Stomach smooth muscle (tissue), 2 donors: Measurements from ENCODE around the gene C19orf12.
"Not testable (repeated sequence)": the region's sequence is repeated elsewhere in the genome, so short reads cannot be mapped to it uniquely, and the experiment has no call there.

Experiments
- H3K27ac ChIP-seq: one replicate; pipeline ENCODE4 v1.7.0; 2013; ENCODE audit warnings: mild to moderate bottlenecking, low read length, inconsistent platforms
- H3K27me3 ChIP-seq, 2 donors: one replicate each; pipeline ENCODE4 v1.7.0; 2013; ENCODE audit warnings: low read length in 2 of 2; ENCODE audit not compliant: insufficient read depth in 2 of 2, control insufficient read depth in 1 of 2
- H3K36me3 ChIP-seq, 2 donors: one replicate each; pipeline ENCODE4 v1.7.0; 2013; ENCODE audit warnings: low read length in 2 of 2; ENCODE audit not compliant: control insufficient read depth in 2 of 2, insufficient read depth in 2 of 2
- H3K4me1 ChIP-seq: one replicate; pipeline ENCODE4 v1.7.0; 2013; ENCODE audit warnings: low read length; ENCODE audit not compliant: control insufficient read depth, insufficient read depth
- H3K4me3 ChIP-seq, 2 donors: one replicate each; pipeline ENCODE4 v1.7.0; 2013; ENCODE audit warnings: low read length in 2 of 2
- H3K9ac ChIP-seq, 2 donors: one replicate each; pipeline ENCODE4 v1.7.0; 2013; ENCODE audit warnings: low read length in 2 of 2, mild to moderate bottlenecking in 1 of 2
- H3K9me3 ChIP-seq, 2 donors: one replicate each; pipeline ENCODE4 v1.7.0; 2013; ENCODE audit warnings: low read length in 2 of 2; ENCODE audit not compliant: control insufficient read depth in 2 of 2
- donor health status: healthy.
- donor health status: Pancreatic carcinoma.

The C19orf12 gene

DNA sequence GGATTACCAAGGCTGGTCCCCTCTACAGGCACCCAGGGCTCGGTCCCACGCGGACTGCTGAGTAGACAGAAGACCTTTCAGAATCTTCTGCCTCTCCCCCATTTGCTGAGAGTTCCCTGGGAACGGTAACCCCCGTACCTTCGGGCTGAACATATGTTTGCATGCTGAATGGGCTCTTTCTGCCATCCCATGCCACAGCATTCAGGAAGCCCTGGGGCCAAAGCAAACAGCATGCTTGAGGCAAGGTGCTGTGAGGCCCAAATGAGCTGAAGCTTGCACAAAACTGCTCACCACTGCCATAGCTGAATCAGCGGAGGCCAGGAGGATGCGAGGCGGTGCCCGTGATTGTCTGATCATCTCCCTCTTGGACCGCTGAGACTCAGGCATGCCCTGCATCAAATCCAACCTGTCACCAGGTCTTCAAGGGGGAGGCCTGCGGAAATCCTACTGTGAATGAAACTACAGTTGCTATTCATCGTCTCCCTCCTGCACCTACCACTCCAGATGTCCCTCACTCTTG, 16.3 kb upstream of the C19orf12 start:
- H3K9ac ChIP-seq = no peak overlapping the region
- H3K36me3 ChIP-seq = no peaks in the 10 kb centered on the region
- H3K4me3 ChIP-seq = no peak overlapping the region
- no peaks in the 10 kb centered on the region for H3K4me1 ChIP-seq
- no peaks in the 10 kb centered on the region for H3K9me3 ChIP-seq
- H3K27ac ChIP-seq = no peak overlapping the region
- H3K27me3 ChIP-seq = peaks cover 12 to 17% of the 10 kb centered on the region in 2 donors

DNA sequence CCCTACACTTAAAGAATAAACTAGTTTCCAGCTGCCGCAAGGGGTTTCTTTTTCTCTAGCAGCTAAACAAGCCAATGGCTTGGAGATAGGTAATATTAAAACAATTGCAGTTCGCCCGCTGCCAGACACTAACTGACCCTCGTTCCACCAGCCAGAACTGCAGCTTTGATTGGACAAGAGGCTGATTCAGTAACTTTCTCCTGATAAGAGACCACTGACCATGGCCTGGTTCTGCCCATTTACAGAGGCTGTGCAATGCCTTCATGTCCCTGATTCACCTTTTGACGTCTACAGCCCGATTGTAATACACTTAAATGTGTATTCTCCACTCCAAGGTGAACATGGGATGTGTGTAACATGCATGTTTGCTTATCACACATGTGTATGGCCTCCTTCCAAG, 12.8 kb upstream of the C19orf12 start:
- Histone ChIP-seq H3K36me3 (no peaks in the 10 kb centered on the region), H3K4me1 (peaks cover 11% of the 10 kb centered on the region), H3K4me3 (no peak overlapping the region), H3K9ac (no peak overlapping the region), H3K9me3 (no peaks in the 10 kb centered on the region), H3K27ac (no peak overlapping the region), H3K27me3 (peaks cover 25 to 32% of the 10 kb centered on the region in 2 donors)

DNA sequence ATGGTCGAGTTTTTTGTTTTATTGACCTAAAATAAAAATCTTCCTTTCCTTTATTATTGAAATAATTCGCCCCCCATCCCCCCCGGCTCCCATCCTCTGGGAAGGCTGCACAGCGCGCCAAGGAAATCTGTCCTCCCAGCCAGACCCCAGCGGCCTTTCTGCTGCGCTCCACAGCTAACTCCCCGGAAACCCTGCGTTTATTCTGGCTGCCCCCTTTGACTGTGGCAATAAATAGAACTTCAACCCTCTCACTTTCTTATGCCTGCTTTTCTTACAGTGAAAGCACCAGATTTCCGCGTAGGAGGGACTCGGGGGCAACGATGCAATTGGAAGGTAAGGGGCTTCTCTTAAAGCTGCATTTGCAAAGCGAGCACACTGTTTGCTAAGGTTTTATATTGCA, 9.7 kb upstream of the C19orf12 start:
- H3K4me1 ChIP-seq = peaks cover 11% of the 10 kb centered on the region
- H3K27ac ChIP-seq = no peak overlapping the region
- H3K4me3 ChIP-seq = no peak overlapping the region
- H3K9ac ChIP-seq = no peak overlapping the region
- no peaks in the 10 kb centered on the region for H3K36me3 ChIP-seq
- no peaks in the 10 kb centered on the region for H3K9me3 ChIP-seq
- peaks cover 28 to 32% of the 10 kb centered on the region in 2 donors for H3K27me3 ChIP-seq

DNA sequence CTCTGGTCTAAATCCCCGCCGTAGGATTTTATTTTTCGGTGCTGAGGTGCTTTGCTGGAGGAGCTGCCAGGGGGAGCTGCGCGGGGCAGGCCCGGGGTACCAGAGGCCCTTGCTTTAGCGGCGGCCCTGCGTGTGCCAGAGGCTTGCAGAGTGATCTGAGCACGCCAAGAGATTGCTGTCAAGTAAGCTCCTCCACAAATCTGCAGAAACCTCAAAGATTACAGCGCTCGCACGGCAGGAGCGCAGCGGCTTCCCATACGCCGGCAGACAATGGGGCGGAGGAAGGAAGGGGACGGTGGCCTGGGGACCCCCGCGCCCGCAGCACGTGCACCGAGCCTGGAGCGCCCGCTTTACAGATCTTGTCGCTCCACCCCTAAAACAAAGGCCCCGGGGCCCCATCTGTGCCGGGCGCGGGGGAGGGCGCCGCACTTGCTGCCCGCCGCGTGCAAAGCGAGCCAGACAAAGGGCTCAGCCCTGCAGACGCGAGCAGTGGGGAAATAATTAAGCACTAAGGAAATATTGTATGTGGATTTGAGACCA, 9.1 kb upstream of the C19orf12 start:
- H3K9ac ChIP-seq = no peak overlapping the region
- H3K36me3 ChIP-seq = no peaks in the 10 kb centered on the region
- no peak overlapping the region for H3K27ac ChIP-seq
- H3K9me3 ChIP-seq = no peaks in the 10 kb centered on the region
- H3K4me3 ChIP-seq = peak overlapping the region; percentile 46 to 55
- peaks cover 26 to 32% of the 10 kb centered on the region in 2 donors for H3K27me3 ChIP-seq
- peaks cover 11% of the 10 kb centered on the region for H3K4me1 ChIP-seq

DNA sequence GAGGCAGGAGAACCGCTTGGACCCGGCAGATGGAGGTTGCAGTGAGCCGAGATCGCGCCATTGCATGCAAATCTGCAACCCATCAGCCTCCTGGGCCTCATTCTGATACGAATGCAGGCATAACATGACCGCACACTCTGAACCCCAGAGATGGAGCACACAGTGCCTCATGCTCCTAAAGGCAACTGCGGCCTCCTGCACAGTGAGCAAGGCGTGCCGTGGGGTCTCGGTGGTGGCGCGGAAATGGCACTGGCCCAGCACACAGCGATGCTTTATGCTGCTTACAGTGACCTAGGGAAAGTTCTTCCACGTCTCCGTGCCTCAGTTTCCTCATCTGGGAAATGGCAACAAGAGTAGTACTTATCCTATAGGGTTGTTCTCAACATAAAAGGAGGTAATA, 2.0 kb upstream of the C19orf12 start:
- Histone ChIP-seq H3K4me1 (peaks cover 32% of the 10 kb centered on the region), H3K9me3 (no peaks in the 10 kb centered on the region), H3K4me3 (no peak overlapping the region), H3K27me3 (peaks cover 0 to 3% of the 10 kb centered on the region in 2 donors), H3K9ac (no peak overlapping the region), H3K27ac (no peak overlapping the region), H3K36me3 (no peaks in the 10 kb centered on the region)

DNA sequence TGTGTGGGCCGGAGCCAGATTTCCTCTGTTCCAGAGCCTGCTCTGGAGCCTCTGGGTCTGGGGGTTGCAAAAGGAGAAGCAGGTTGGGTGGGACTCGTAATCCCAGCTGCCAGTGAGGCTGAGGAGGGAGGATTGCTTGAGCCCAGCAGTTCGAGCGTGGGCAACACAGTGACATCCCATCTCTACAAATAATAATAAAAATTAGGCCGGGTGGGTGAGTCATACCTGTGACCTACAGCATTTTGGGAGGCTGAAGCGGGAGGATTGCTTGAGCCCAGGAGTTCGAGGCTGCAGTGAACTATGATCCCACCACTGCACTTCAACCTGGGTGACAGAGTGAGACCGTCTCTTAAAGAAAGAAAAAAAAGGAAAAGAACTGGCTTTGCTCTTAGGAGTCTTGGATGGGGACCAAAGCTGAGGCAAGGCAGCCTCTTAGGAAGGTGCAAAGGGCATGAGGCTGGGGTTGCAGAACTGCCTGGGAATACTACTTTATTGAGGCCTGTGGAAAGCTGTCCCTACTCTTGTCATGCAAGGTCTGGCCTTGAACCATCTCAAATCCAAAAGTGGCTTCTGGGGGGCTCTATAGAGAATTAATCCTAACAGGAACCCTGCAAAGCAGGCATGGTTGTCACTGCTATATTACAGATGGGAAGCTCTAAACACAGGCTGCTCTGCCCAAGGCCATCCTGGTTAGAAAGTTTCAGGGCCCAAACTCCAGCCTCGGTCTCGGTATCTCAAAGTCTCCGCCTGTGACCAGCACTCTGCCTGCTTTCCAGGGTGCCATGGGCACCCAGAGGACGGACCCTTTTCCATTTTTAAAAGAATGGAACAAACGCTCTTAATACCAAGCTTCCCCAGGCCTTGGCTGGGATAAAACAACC, 880 bp upstream of the C19orf12 start:
- Histone ChIP-seq H3K36me3 (no peaks in the 10 kb centered on the region), H3K27ac (peak overlapping the region; percentile 88), H3K9ac (peak overlapping the region; percentile 96 to 98), H3K9me3 (no peaks in the 10 kb centered on the region), H3K4me1 (peaks cover 32% of the 10 kb centered on the region), H3K27me3 (peaks cover 0 to 3% of the 10 kb centered on the region in 2 donors), H3K4me3 (peak overlapping the region; percentile 79 to 85)

DNA sequence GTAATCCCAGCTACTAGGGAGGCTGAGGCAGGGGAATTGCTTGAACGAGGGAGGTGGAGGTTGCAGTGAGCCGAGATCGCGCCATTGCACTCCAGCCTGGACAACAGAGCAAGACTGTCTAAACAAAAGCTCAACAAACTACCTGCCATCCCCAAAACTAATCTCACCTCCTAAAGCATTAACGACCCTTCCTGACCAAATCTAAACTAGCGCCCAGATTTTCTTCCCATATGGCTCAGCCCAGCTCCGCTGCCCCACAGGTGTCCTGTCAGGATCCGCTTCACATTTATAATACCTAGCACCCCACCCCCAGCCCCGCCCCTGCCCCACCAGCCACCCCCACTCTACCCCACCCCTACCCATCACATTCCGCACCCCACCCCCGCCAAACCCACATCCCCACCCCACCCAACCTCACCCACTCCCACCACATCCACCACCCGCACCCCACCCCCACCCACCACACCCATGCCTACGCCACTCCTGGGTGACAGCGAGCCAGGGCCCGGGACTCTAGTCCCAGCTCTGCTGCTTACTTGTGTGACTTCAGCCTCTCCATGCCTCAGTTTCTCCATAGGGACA, 599 bp downstream of the C19orf12 start:
- no peaks in the 10 kb centered on the region for H3K9me3 ChIP-seq
- H3K27ac ChIP-seq = peak overlapping the region; percentile 88
- H3K4me1 ChIP-seq = peaks cover 32% of the 10 kb centered on the region
- H3K27me3 ChIP-seq = no peaks in the 10 kb centered on the region
- peak overlapping the region; percentile 96 to 98 for H3K9ac ChIP-seq
- H3K36me3 ChIP-seq = no peaks in the 10 kb centered on the region
- H3K4me3 ChIP-seq = peak overlapping the region; percentile 79 to 85

DNA sequence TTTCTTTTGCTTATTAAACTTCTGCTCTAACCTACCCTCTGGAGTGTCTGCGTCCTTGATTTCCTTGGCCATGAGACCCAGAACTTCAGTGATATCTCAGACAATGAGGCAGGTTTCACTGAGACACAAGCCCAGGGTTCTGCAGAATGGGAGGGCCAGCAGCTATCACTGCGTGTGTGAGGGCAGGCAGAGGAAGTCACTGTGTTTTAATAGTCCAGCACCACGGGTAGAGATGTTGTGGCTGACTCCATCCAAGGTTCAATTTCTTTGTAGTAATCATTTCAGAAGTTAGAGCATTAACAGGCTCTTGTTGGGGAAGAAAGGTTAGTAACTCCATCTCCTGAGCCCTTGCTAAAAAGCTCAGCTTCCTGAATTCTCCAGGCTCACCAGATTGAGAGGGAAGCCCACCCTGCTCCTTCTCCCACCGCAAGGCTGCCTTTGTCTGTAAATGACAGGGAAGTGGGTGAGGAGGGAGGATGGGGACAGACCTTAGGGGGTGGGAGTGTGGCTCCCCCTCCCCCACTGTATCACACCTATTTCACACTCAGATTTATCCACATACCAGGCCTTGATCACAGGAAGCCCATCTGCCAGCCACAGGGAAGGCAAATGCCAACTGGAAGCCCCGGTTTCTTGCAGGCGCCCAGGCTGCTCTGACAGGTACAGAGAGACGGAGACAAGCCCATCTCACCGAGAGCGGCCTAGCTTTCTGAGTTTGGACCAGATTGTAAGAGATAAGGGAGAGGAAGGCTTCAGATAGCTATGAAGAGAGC, 2.1 kb downstream of the C19orf12 start:
- Histone ChIP-seq H3K27ac (no peak overlapping the region), H3K36me3 (peaks cover 0 to 4% of the 10 kb centered on the region in 2 donors), H3K4me1 (peaks cover 36% of the 10 kb centered on the region), H3K4me3 (peak overlapping the region in 1 of 2 donors; percentile 22), H3K9me3 (no peaks in the 10 kb centered on the region), H3K27me3 (no peaks in the 10 kb centered on the region), H3K9ac (no peak overlapping the region)

DNA sequence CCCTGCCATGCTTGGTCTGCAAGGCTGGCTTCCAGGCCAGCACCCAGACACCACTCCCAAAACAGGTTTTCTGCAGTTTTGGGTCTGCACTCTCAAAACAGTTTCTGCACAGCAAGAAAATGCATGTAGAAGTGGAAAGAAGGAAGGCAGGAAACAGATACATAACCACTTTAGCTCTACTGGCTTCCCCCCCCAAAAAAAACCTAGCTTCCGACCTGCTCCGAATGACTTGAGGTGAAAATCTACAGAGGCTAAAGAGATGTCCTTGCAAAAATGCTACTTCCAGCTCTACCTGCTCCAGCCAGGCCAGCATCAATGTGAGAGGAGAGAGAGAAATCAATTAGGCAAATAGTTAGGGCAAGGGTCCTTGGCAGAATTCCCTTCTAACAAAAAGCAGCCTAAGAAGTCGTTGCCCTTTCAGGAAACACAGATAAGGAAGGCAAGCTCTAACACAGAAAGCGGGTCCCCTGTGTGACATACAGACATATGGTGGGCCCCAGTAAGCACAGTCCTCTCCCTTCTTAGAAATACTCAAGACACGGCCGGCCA, 3.4 kb downstream of the C19orf12 start:
- Histone ChIP-seq H3K4me3 (no peak overlapping the region), H3K36me3 (peaks cover 0 to 11% of the 10 kb centered on the region in 2 donors), H3K27me3 (no peaks in the 10 kb centered on the region), H3K4me1 (peaks cover 33% of the 10 kb centered on the region), H3K9me3 (no peaks in the 10 kb centered on the region), H3K27ac (no peak overlapping the region), H3K9ac (no peak overlapping the region)

DNA sequence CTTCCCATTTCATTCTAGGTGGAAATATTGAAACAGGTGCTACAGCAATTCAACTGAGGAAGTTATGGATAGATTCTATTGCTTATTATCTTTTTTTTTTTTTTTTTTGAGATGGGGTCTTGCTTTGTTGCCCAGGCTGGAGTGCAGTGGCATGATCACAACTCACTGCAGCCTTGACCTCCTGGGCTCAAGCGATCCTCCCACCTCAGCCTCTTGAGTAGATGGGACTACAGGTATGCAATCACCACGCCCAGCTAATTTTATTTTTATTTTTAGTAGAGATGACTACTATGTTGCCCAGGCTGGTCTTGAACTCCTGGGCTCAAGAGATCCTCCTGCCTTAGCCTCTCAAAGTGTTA, 5.6 kb downstream of the C19orf12 start:
- not testable (repeated sequence) for H3K9me3 ChIP-seq, H3K27ac ChIP-seq, H3K27me3 ChIP-seq, H3K9ac ChIP-seq, H3K4me3 ChIP-seq
- Histone ChIP-seq H3K36me3 (peaks cover 0 to 20% of the 10 kb centered on the region in 2 donors), H3K4me1 (peaks cover 20% of the 10 kb centered on the region)
